Activated naive CD4-positive, alpha-beta T cell treated with Interleukin-2 at 50 U/mL for 16 hours (primary cell): ENCODE data around the gene SMAD6.

ENCODE experiments used
- DNase-seq: peaks from one replicate; pipeline ENCODE4 v3.0.0-alpha.2; 2020

Gene SMAD6

GRCh38 chr15:66760968-66761725, 59.1 kb downstream of the SMAD6 start:
- DNase-seq = no peak

GRCh38 chr15:66761726-66762595, 59.9 kb downstream of the SMAD6 start:
- DNase-seq = no peak

GRCh38 chr15:66763186-66764071, 61.4 kb downstream of the SMAD6 start:
- no peak for DNase-seq

GRCh38 chr15:66764072-66764786, 62.2 kb downstream of the SMAD6 start:
- DNase-seq = no peak

GRCh38 chr15:66765478-66766281, 63.6 kb downstream of the SMAD6 start:
- no peak for DNase-seq

GRCh38 chr15:66766282-66767230, 64.5 kb downstream of the SMAD6 start:
- DNase-seq = no peak

GRCh38 chr15:66767240-66767659, 65.2 kb downstream of the SMAD6 start:
- DNase-seq = no peak

GRCh38 chr15:66768987-66769386, 67.0 kb downstream of the SMAD6 start:
- DNase-seq = no peak

- DNase-seq = no peak
These were observed 68.7 kb downstream of the SMAD6 start for GRCh38 chr15:66770518-66771350.

- DNase-seq = no peak
These were observed 69.3 kb downstream of the SMAD6 start for GRCh38 chr15:66771351-66771650.

- DNase-seq = no peak
These were observed 70.6 kb downstream of the SMAD6 start for GRCh38 chr15:66772604-66773128.

GRCh38 chr15:66773129-66773873, 71.3 kb downstream of the SMAD6 start:
- no peak for DNase-seq

GRCh38 chr15:66774001-66774814, 72.2 kb downstream of the SMAD6 start:
- DNase-seq = peak; percentile 21

GRCh38 chr15:66775127-66776105, 73.4 kb downstream of the SMAD6 start:
- no peak for DNase-seq

GRCh38 chr15:66777054-66777453, 75.0 kb downstream of the SMAD6 start:
- DNase-seq = no peak

GRCh38 chr15:66777596-66778313, 75.7 kb downstream of the SMAD6 start:
- no peak for DNase-seq
